ENCODE results near the gene SLC35D2. TPM values are rescaled to one million over a fixed set of nuclear protein-coding genes. Genes with fewer than 3 reads are reported as not detected.
"Not testable (repeated sequence)": the region's sequence is repeated elsewhere in the genome, so short reads cannot be mapped to it uniquely, and the experiment has no call there.

SLC35D2 gene
- total RNA-seq, 1 donor from 2014 or later = 14.5 TPM

DNA sequence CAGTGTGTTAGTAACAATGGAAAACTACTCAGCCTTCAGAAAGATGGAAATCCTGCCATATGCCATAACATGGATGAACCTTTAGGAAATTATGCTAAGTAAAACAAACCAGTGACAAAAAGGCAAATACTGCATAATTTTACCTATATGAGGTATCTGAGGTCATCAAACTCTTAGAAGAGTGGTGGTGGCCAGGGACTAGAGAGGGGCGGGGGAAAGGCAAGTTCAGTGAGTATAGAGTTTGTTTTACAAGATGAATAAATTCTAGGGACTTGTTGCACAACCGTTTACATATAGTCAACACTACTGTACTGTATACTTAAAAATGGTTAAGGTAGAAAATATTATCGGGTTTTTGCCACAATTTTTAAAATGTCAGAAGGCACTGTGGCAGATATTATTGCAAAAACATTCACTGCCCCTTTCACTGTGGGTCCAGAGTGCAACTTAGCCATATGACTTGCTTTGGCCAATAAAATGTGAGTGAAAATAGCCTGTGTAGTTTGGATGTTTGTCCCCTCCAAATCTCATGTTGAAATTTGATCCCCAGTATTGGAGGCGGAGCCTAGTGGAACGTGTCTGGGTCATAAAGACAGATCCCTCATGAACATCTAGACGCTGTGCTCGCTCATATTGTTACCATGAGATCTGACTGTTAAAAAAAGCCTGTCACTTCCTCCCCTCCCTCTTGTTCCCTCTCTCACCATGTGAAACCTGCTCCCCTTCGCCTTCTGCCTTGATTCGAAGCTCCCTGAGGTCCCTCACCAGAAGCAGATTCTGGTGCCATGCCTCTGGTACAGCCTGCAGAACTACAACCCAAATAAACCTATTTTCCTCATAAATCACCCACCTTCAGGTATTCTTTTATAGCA, 25.1 kb upstream of the SLC35D2 start:
- intact Hi-C loops (cut with micrococcal nuclease) = no loop called here

DNA sequence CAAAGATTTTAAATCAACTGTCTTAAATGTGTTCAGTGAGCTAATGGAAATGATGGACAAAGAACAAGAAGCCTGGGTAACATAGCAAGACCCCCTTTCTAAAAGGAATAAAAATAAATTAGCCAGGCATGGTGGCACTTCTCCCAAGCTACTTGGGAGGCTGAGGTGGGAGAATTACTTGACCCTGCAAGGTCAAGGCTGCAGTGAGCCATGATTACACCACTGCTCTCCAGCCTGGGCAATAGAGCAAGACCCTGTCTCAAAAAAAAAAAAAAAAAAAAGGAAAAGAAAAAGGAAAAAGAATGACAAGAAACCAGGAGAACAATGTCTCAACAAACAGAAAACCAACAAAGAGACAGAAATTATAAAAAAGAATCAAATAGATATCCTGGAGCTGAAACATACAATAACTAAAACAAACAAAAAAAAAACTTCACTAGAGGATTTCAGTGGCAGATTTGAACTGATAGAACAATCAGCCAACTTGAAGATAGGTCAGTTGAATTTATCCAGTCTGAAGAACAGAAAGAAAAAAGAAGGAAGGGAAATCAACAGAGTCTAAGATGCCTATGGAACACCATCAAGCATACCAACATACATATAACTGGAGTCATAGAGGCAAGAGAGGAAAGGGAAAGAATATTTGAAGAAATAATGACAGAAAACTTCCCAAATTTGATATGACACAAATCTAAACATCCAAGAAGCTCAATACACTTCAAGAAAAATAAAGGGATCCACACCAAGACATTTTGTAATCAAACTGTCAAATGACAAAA, 16.8 kb upstream of the SLC35D2 start:
- intact Hi-C loops (cut with micrococcal nuclease) = no loop called here

DNA sequence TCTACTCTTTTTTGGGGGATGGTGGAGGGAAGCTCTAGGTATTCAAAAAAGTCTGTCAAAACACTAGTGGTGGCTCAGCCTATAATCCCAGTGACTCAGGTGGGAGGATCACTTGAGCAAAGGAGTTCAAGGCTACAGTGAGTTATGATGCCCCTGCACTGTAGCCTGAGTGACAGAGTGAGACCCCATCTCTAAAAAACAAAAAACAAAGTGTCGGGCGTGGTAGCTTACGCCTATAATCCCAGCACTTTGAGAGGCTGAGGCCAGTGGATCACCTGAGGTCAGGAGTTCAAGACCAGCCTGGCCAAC, 15.8 kb upstream of the SLC35D2 start:
- intact Hi-C loops (cut with micrococcal nuclease) = loop anchor here (2.0 kb wide), 2 partner anchors 14 to 18 kb away; no protein-coding TSS in a partner anchor

DNA sequence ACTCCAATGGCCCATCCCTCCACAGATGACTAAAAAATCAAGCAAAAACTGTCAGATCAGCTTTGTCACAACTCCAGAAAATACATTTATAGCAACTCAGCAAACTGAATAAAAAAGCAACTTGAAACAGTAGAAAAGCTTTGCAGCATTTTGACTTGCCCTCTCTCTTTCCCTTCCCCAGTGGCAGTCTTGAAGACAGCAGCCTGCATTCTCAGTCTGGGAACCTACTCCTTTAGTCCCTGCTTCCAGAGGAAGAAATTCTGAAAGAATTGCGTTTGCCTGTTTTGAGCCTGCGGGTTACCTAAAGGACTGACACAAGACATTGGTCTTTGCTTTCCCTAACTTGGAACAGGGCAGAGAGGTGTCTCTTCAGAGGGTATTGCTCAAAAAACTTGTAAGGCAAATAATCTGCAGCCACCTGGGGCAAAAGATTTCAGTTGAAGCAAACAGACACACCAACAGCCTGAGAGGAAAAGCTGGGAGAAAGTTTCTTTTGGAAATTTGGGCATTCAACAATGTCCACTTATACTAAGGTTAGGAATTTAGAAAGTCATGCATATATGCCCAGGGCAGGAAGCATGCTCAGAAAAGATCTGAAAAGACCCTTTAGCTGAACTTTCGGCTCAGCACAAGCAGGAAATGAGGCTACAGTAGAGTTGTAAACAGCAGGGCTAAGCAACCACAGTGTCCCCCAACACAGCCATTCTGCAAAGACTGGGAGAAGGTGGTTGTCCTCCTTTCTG, 15.2 kb upstream of the SLC35D2 start:
- intact Hi-C loops (cut with micrococcal nuclease) = loop anchor here (2.0 kb wide), 2 partner anchors 14 to 18 kb away; no protein-coding TSS in a partner anchor

DNA sequence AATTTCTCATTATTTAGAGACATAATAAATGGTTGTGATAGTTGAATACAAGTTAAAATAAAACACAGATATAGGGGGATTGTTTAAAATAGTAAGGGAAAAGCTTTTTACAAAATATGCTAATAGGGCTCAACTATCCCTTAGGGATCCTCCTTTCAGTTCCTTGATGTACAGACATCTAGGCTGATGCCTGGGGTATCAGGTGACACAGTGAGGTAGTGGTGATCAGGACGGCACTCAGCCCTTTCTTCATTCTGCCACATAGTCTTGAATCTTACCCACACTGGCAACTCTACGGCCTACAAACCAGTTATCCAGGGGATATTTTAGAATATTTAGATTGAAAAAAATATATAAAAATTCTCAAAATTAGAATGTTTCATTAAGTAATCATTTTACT, 12.5 kb upstream of the SLC35D2 start:
- intact Hi-C loops (cut with micrococcal nuclease) = no loop called here

DNA sequence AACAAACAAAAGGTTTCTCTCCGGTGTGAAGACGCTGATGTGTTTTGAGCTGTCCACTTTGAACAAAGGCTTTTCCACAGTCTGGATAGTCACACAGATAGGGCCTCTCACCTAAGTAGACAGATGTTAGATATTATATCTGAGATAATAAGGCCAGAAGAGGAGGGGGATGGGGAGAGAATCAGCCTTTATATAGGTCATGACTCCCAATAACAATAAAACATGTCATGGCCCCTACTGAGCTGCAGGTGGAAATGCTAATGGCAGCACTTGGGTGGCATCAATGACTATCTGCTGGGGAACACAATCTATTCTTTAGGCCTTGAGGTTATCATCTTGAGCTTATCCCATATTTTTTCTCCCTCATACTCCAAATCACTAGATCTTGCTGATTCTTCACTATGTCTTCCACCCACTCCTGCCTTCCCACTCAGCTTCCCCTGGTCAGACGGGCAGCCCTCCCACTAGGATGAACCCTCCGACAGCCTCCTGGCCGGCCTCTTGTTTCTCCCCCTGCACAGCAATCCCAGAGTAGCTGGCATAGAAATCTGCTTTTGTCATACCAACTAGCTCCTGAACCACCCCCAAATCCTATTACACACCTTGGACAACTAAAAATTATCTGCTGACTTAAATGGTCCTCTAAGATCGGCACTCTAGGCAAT, 11.5 kb upstream of the SLC35D2 start:
- intact Hi-C loops (cut with micrococcal nuclease) = no loop called here

DNA sequence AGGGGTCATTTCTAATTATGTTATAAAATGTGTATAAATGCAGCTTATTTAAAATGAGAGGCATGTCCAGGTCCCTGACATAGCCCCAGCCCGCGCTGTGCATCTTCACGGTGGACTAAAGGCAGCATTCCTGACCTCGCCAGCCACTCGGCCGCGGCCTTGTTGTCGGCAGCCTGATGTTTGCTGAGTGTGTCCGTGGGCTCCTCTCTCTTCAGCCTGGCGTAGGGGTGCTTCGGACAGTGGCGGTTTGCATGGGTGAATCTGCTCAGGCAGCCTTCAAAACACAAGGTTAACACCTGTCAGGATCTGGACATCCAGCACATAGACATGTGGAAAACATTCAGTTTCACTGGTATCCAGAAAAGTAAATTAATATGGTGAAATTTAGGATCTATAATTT, 8.8 kb upstream of the SLC35D2 start:
- intact Hi-C loops (cut with micrococcal nuclease) = no loop called here

DNA sequence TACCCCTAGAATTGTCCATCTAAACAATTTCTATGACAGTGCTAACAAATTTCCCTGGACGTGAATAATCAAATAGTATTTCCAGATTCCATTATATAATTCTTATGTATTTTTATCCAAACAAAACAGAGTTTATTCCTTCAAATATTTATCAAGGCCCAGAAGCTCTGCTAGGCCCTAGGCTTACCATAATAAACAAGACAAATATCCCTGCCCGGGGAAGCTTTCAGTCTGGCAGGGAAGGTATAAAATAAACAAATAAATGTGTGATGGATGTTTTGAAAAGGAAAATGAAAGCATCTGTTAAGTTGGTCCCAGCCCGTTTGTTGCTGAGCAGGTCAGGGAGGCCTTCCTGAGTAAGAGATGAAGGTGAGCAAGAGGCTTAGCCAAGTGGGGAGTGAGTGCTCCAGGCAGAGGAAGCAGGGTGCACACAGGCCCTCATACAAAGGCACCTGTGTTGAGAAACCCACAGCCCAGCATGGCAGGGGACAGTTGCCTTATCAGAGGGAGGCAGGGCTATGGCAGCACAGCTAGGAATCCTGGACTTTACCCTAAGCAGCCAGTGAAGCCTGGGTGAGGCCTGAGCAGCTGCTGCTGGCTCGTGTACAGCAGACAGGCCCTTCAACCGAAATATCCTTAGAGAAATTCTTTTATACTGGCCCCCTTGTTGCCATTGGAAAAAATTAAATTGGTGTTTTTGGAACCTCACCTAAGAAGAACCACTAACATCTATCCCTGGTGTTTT, 7.7 kb upstream of the SLC35D2 start:
- intact Hi-C loops (cut with micrococcal nuclease) = no loop called here

DNA sequence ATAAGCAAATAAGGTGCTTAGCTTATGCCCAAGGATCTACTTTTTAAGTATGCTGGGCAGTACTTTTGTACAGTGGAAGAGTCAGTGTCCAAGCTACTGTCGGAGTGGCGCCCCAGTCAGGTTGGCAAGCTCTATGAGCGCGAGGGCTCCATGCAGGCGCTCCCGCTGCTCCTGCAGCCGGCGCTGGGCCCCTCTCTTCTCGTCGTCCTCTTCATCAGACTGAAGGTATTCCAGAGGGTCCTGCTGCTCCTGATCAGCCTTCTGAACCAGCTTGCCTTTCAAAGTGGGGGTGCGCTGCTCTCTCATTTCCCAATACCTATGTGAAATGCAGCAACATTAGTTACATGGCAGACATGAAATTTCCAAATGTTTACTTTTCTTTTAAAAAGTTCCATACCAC, 4.6 kb upstream of the SLC35D2 start:
- intact Hi-C loops (cut with micrococcal nuclease) = no loop called here

DNA sequence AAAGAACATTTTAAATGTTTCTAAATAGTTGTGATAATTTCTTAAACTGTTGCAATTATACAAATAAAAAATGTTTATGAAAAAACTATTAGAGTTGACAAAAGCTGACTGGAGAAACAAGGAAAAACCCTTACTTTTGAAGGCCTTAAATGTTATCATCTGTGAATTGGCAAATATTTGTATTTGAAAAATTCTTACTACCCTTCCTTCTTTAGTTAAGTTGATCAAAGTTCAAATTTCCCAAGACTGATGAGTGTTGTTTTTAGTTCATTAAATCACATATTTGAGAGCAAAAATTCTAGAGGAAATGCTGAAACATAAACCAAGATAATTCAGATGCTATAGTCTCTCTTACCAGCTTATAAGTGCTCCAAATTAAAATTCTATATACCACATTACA, 2.6 kb upstream of the SLC35D2 start:
- intact Hi-C loops (cut with micrococcal nuclease) = no loop called here

DNA sequence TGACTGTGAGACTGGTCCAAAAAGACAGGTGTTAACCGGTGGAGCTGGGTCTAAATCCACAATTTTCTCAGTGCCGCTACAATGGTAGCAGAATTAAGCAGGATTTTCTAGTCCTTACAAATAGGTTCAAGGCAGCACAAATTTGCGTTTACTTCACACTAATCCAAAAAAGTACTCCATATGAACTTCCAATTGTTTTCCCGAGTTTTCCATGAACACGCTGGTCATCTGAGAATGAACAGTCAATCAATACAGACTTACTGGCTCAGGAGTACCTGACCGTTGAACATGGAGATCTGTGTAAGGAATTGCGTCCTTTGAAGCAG, 709 bp downstream of the SLC35D2 start:
- intact Hi-C loops (cut with micrococcal nuclease) = loop anchor here (1.0 kb wide), 1 partner anchor 34 kb away; no protein-coding TSS in a partner anchor

DNA sequence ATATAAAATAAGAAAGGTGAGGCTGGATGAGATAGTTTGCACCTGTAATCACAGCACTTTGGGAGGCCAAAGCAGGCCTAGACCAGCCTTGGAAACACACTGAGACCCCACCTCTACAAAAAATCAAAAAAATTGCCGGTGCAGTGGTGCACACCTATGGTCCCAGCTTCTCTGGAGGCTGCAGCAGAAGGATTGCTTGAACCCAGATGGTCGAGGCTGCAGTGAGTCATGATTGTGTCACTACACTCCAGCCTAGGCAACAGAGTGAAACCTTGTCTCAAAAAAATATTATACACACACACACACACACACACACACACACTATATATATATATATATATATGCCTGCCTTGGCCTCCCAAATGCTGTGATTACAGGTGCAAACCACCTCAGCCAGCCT, 1.3 kb downstream of the SLC35D2 start:
- intact Hi-C loops (cut with micrococcal nuclease) = no loop called here

DNA sequence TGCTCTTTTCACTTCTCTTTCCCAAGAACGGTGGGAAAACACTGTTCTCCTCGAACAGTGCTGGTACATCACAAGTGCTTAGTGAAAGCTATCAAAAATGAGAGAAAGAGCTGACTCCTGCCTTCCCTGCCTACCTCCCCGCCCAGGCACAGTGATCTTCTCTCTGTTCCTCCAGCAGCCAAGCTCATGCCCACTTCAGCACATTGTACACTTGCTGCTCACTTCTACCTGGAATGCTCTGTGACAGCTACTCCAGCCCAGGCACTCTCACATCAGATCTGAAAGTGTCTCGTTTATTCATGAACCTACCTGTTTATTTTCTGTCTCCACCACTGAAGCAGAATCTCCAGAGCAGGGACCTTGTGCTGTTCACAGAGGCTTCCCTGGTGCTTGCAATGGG, 1.8 kb downstream of the SLC35D2 start:
- intact Hi-C loops (cut with micrococcal nuclease) = no loop called here

DNA sequence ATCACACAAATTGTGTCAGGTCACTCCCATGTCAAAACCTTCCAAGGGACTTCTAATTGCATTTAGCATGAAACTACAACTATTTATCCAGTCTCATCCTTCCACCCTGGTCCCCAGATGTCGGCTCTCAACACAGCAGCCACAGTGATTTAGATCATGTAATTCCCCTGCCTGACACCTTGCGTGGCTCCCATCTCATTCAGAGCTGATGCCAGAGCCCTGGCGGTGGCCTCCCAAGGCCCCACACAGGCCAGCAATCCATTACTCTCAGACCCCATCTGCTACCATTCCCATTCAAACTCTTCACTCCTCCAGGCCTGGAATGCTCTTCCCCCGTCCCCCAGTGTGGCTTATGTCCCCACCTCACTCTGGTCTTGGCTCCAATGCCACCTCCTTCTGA, 2.4 kb downstream of the SLC35D2 start:
- intact Hi-C loops (cut with micrococcal nuclease) = no loop called here

DNA sequence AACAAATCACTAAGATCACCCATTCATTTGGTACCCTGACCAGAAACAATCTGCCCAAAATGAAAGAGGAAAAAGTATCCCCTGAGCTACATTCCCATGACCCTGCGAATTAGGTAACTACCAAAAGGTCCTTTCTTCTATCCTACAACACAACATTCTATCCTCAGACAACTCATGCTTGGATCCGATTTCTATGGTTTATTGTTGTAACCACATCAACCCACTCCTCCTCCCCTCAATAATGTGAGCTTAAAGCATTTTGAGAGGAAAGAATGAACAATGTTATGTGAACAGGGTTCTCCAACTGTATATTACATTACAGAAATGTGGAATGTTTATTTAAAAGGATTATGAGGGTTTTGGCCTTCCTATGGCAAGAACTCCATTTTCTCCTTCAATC, 4.0 kb downstream of the SLC35D2 start:
- intact Hi-C loops (cut with micrococcal nuclease) = no loop called here

DNA sequence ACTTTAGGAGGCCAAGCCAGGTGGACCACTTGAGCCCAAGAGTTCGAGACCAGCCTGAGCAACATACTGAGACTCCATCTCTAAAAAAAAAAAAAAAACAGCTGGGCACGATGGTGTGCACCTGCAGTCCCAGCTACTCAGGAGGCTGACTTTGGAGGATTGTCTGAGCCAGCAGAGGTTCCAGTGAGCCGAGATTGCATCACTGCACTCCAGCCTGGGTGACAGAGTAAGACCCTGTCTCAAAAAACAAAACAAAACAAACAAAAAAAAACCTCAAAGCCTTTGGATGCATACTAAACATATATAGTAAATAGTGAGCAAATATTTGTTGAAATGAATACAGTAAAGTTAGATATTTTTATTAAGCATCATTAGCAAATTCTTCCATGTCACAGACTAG, 5.3 kb downstream of the SLC35D2 start:
- intact Hi-C loops (cut with micrococcal nuclease) = no loop called here

DNA sequence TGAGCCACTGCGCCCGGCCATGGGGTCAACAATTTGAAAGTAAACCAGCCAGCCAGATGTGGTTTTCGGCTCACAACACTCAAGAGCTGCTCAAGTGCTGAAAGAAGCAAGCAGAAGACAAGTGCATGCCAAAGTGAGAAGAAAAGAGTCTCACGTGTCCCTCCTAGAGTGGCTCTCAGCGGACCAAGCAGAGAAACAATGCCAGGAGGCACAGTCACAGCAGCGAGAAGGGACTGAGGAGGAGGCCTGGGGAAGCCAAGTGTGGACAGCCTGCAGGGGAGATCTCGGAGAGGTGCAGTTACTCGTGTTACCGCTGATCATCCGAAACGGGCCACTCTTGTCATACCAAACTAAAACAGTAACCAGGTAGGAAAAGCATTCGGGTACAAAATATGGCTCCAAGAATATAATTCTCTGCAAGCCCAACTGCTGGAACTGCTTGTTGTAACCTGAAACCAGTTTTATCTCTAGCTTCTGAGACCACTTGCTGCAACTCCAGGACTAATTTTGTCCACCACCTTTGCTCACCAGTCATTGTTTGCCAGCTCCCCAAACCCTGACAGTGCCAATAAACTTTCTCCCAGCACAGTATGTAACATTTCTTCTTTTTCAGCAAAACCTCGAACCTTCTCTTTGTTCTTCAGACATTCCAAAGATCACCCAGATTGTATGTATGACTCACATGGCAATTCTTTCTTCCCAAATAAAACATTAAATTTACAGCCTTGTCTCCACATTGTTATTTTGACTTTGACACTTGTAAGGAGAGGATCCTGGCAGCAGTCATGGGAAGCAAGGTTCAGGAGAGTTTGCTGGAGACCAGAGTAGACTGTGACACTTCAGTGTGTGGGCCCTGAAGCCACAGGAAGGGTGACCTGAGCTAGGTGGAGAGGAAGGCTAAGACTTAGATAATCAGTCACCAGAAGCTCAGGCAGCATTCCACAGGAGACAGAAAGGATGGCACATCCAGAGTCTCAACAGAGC, 6.3 kb downstream of the SLC35D2 start:
- intact Hi-C loops (cut with micrococcal nuclease) = no loop called here

DNA sequence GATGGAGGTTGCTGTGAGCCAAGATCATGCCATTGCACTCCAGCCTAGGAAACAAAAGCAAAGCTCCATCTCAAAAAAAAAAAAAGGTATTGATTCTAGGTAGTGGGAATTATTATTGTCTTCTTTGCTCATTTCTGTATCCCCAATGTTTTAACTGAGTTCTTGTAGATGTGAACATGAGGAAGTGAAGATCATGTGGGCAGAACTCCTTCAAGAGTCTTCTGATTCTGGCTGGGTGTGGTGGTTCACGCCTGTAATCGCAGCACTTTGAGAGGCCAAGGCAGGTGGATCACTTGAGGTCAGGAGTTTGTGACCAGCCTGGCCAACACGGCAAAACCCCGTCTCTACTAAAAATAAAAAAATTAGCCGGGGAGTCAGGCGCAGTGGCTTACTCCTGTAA, 8.0 kb downstream of the SLC35D2 start:
- intact Hi-C loops (cut with micrococcal nuclease) = not testable (repeated sequence)

DNA sequence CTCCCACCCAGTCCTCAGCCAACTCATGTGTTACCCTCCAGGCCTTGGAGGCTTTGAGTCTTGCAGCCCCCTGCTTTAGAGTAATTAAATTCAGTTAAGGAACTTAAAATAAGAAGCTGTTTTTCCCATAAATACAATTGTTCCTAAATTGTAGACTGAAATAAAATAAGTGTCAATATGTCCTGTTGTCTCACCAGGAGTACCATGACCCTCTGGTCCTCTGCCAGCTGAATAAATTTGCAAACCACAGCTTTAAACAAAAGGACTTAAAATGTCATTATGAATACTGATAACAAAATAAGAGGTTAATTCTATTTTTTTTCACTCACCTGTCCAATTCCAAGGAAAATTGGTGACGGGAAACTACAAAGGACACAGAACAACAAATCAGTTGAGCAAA, 15.6 kb downstream of the SLC35D2 start:
- intact Hi-C loops (cut with micrococcal nuclease) = no loop called here
